Stomach (tissue), 4 donors: ENCODE data around the gene TPRG1L.

Source experiments
- EP300 ChIP-seq: sonication (generic); formaldehyde crosslinking; IDR thresholded peaks from one replicate; pipeline ENCODE4 v1.6.1; 2017; ENCODE audit warnings: antibody characterized with exemption
- POLR2AphosphoS5 ChIP-seq, 3 donors: sonication (generic); formaldehyde crosslinking; IDR thresholded peaks; one replicate each; pipeline ENCODE4 v1.6.1; 2016; ENCODE audit warnings: antibody characterized with exemption in 3 of 3
- TF ChIP-seq, protein P1 (sequence below), 7 experiments: fragments of 450-650 bp in 4 of 7; fragments of 200-600 bp in 3 of 7; sonication (generic) in 3 of 7; IDR thresholded peaks; one replicate each; pipeline ENCODE4 v1.5.1; 2016 to 2019; ENCODE audit warnings: antibody characterized with exemption in 7 of 7, control low read depth in 2 of 7, mild to moderate bottlenecking in 1 of 7

DNA sequence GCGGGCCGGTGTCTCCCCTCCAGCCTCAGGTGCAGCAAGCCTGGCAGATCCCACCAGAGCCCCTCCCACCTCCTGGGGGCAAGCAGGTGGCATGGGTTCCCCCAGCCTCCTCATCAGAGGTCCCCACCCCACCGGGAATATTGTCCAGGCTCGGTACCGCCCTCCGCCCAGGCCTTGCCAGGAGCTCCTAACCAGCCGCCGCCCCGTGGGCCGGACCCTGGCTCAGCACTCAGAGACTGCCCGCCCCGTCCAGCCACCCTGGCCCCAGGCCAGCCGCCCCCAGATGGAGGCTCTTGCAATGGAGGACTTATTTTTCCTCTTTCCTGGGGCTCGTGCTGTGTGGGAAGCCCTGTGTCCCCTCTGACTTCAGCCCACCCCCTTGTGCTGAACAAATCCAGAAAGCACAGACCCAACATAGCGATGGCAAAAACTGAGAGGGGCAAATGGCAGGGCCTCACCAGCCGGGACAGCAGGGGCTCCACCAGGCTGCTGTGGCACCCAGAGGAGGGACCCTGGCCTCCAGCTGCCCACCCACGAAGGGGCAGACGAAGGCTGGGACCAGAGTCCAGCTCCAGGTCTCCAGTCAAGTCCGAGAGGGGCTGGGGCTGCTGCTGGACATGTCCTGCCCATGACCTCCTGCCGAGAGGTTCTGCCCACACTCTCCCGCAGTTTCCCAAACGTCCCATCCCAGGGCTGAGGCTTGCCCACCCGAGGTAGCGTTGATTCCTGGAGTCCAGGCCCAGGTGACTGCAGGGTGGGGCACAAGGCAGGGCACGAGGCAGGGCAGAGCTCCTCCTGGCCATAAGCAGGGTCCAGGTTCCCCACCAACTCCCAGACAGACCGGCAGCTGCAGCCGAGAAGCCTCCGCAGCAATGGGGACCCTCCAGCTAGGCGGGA lies 21.0 kb upstream of the TPRG1L start:
- TF ChIP-seq, protein P1, sequence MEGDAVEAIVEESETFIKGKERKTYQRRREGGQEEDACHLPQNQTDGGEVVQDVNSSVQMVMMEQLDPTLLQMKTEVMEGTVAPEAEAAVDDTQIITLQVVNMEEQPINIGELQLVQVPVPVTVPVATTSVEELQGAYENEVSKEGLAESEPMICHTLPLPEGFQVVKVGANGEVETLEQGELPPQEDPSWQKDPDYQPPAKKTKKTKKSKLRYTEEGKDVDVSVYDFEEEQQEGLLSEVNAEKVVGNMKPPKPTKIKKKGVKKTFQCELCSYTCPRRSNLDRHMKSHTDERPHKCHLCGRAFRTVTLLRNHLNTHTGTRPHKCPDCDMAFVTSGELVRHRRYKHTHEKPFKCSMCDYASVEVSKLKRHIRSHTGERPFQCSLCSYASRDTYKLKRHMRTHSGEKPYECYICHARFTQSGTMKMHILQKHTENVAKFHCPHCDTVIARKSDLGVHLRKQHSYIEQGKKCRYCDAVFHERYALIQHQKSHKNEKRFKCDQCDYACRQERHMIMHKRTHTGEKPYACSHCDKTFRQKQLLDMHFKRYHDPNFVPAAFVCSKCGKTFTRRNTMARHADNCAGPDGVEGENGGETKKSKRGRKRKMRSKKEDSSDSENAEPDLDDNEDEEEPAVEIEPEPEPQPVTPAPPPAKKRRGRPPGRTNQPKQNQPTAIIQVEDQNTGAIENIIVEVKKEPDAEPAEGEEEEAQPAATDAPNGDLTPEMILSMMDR (IDR thresholded peaks at IDR 0.05): no peak
- TF ChIP-seq POLR2AphosphoS5 (IDR thresholded peaks at IDR 0.05): no peak
- TF ChIP-seq EP300: no peak
